WTC11 (cell line): ENCODE results near the gene TNS4. TPM values are rescaled to one million over a fixed set of nuclear protein-coding genes. Genes with fewer than 3 reads are reported as not detected.

Experiments used
- ATAC-seq: fragments of 200-7000 bp; cut with Tn5 transposase; 2 replicates; pipeline ENCODE4 v1.10.0; 2021; ENCODE audit warnings: mild to moderate bottlenecking, moderate library complexity
- CTCF ChIA-PET: fragments of 300-600 bp; sonication (Branson Sonifier 250); formaldehyde crosslinking; loops from one replicate; lab custom pipeline; 2021; ENCODE audit warnings: antibody characterized with exemption; lab: Charles Lee
- POLR2A ChIA-PET: fragments of 350-600 bp; sonication (Branson Sonifier 250); formaldehyde crosslinking; loops from one replicate; lab custom pipeline; 2021; ENCODE audit warnings: antibody characterized with exemption; lab: Charles Lee
- DNase-seq: peaks from one replicate; pipeline ENCODE4 v3.0.0; 2021; ENCODE audit warnings: low spot score
- H3K27ac Mint-ChIP-seq: 2 replicates; pipeline ENCODE4 v1.8.0; 2021; ENCODE audit warnings: mixed read lengths
- H3K27me3 Mint-ChIP-seq: 2 replicates; pipeline ENCODE4 v1.8.0; 2021; ENCODE audit warnings: low read depth, mild to moderate bottlenecking, moderate library complexity, mixed read lengths
- H3K36me3 Mint-ChIP-seq: 2 replicates; pipeline ENCODE4 v1.8.0; 2021; ENCODE audit warnings: mixed read lengths
- H3K4me1 Mint-ChIP-seq: 2 replicates; pipeline ENCODE4 v1.8.0; 2022; ENCODE audit warnings: mixed read lengths
- H3K4me3 Mint-ChIP-seq: 2 replicates; pipeline ENCODE4 v1.8.0; 2021; ENCODE audit warnings: mild to moderate bottlenecking, moderate library complexity, mixed read lengths
- H3K9me3 Mint-ChIP-seq: 2 replicates; pipeline ENCODE4 v1.8.0; 2021; ENCODE audit warnings: mixed read lengths
- CREB1 ChIP-seq: sonication (generic); formaldehyde crosslinking; IDR thresholded peaks from 2 replicates; pipeline ENCODE4 v1.8.0; 2023; ENCODE audit warnings: mild to moderate bottlenecking, missing genetic modification reagents
- CTCF ChIP-seq: fragments of 200-600 bp; IDR thresholded peaks from 2 replicates; pipeline ENCODE4 v1.8.0; 2022; ENCODE audit warnings: antibody characterized with exemption
- ERG ChIP-seq: fragments of 250-450 bp; sonication (Bioruptor Pico); IDR thresholded peaks from 2 replicates; pipeline ENCODE4 v1.8.0; 2021; ENCODE audit warnings: mild to moderate bottlenecking
- FOXP1 ChIP-seq: sonication (generic); formaldehyde crosslinking; IDR thresholded peaks from 2 replicates; pipeline ENCODE4 v1.8.0; 2022; ENCODE audit warnings: missing genetic modification reagents, mild to moderate bottlenecking, moderate library complexity, borderline replicate concordance
- GRHL2 ChIP-seq: fragments of 250-450 bp; sonication (Bioruptor Pico); IDR thresholded peaks from 2 replicates; pipeline ENCODE4 v1.8.0; 2022; ENCODE audit warnings: mild to moderate bottlenecking, moderate library complexity; ENCODE audit not compliant: insufficient replicate concordance, severe bottlenecking
- MLX ChIP-seq: sonication (generic); formaldehyde crosslinking; IDR thresholded peaks from 2 replicates; pipeline ENCODE4 v1.8.1; 2023; ENCODE audit warnings: mild to moderate bottlenecking, missing genetic modification reagents, moderate library complexity
- PREB ChIP-seq: sonication (generic); formaldehyde crosslinking; IDR thresholded peaks from 2 replicates; pipeline ENCODE4 v1.8.1; 2022; ENCODE audit warnings: mild to moderate bottlenecking, missing genetic modification reagents, moderate library complexity, borderline replicate concordance
- ZNF121 ChIP-seq: sonication (generic); formaldehyde crosslinking; IDR thresholded peaks from 2 replicates; pipeline ENCODE4 v1.8.0; 2023; ENCODE audit warnings: missing genetic modification reagents
- ZNF219 ChIP-seq: sonication (generic); formaldehyde crosslinking; IDR thresholded peaks from 2 replicates; pipeline ENCODE4 v1.8.0; 2023; ENCODE audit warnings: missing genetic modification reagents, mild to moderate bottlenecking, borderline replicate concordance
- ZNF317 ChIP-seq: sonication (generic); formaldehyde crosslinking; IDR thresholded peaks from 2 replicates; pipeline ENCODE4 v1.8.1; 2023; ENCODE audit warnings: low read depth, mild to moderate bottlenecking, moderate library complexity, missing genetic modification reagents, borderline replicate concordance
- total RNA-seq: library from RNA; stranded (reverse); gene quantifications from 3 replicates; pipeline ENCODE4 v1.2.3, GENCODE V29; 2021
- TF ChIP-seq, protein P1 (sequence below): fragments of 250-450 bp; sonication (Bioruptor Pico); IDR thresholded peaks from 2 replicates; pipeline ENCODE4 v1.9.0; 2021; ENCODE audit warnings: moderate library complexity, mild to moderate bottlenecking, inconsistent platforms, borderline replicate concordance
- TF ChIP-seq, protein P2 (sequence below): sonication (generic); formaldehyde crosslinking; IDR thresholded peaks from 2 replicates; pipeline ENCODE4 v1.8.1; 2022; ENCODE audit warnings: mild to moderate bottlenecking, moderate library complexity, missing genetic modification reagents
- TF ChIP-seq, protein P3 (sequence below): sonication (generic); formaldehyde crosslinking; IDR thresholded peaks from 2 replicates; pipeline ENCODE4 v1.8.0; 2022; ENCODE audit warnings: missing genetic modification reagents
- TF ChIP-seq, protein P4 (sequence below): sonication (generic); formaldehyde crosslinking; IDR thresholded peaks from 2 replicates; pipeline ENCODE4 v1.8.1; 2023; ENCODE audit warnings: mild to moderate bottlenecking, missing genetic modification reagents, moderate library complexity

The TNS4 gene
- total RNA-seq, 1 experiment from 2014 or later = 0.87 TPM

DNA sequence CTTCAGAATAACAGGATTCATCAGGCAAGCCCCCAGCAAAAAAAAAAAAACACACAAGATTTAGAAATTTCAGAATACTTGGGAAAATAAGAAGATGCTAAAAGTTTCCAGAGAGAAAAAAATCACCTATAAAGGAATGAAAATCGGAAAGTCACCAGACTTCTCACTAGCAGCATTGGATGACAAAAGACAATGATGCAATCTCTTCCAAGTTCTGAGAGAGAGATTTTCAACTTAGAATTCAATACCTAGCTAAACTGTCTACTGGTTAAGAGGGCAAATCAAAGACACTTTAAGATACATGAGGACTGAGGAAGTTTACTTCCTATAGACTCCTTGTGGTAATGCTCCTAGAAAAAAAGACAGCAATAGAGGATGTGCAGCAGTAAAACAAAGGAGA lies 23.9 kb upstream of the TNS4 start:
- H3K27me3 Mint-ChIP-seq = peaks cover 3% of the 10 kb centered on the region
- H3K4me1 Mint-ChIP-seq = peaks cover 3% of the 10 kb centered on the region; the same call in 1 of the 2 replicates
- H3K27ac Mint-ChIP-seq = no peak overlapping the region
- POLR2A ChIA-PET = no interaction called here
- peaks cover 15% of the 10 kb centered on the region for H3K9me3 Mint-ChIP-seq
- peak; percentile 74; the same call in 1 of the 2 replicates for TF ChIP-seq ZNF317
- TF ChIP-seq, protein P1, sequence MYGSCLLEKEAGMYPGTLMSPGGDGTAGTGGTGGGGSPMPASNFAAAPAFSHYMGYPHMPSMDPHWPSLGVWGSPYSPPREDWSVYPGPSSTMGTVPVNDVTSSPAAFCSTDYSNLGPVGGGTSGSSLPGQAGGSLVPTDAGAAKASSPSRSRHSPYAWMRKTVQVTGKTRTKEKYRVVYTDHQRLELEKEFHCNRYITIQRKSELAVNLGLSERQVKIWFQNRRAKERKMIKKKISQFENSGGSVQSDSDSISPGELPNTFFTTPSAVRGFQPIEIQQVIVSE (CRISPR knock-in tag) = no peak
- TF ChIP-seq, all 79 proteins: peak for 1
- ATAC-seq (no peak), DNase-seq (no peak)
- peaks cover 14% of the 10 kb centered on the region for H3K36me3 Mint-ChIP-seq
- CTCF ChIA-PET = interaction anchor here (0.7 to 2.6 kb wide), 3 partner anchors 82 to 167 kb away, joined by 4 to 8 read pairs (median 4); partner anchors contain the start of gene IGFBP4
- no peak overlapping the region for H3K4me3 Mint-ChIP-seq

- POLR2A ChIA-PET = interaction anchor here (1.1 kb wide), 1 partner anchor 9 kb away, joined by 3 read pairs; no protein-coding TSS in a partner anchor
- no peak overlapping the region for H3K4me3 Mint-ChIP-seq
- no peak for TF ChIP-seq GRHL2 (CRISPR knock-in tag)
- no peak for TF ChIP-seq ZNF121 (CRISPR knock-in tag)
- TF ChIP-seq ZNF219 (CRISPR knock-in tag) = no peak
- TF ChIP-seq, protein P2, sequence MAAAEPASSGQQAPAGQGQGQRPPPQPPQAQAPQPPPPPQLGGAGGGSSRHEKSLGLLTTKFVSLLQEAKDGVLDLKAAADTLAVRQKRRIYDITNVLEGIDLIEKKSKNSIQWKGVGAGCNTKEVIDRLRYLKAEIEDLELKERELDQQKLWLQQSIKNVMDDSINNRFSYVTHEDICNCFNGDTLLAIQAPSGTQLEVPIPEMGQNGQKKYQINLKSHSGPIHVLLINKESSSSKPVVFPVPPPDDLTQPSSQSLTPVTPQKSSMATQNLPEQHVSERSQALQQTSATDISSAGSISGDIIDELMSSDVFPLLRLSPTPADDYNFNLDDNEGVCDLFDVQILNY (CRISPR knock-in tag) = no peak
- peaks cover 3% of the 10 kb centered on the region; the same call in 1 of the 2 replicates for H3K4me1 Mint-ChIP-seq
- DNase-seq (peak; percentile 8), ATAC-seq (no peak)
- H3K36me3 Mint-ChIP-seq = peaks cover 14% of the 10 kb centered on the region
- H3K9me3 Mint-ChIP-seq = peaks cover 15% of the 10 kb centered on the region
- H3K27me3 Mint-ChIP-seq = peaks cover 3% of the 10 kb centered on the region
- CTCF ChIA-PET = interaction anchor here (0.8 to 2.7 kb wide), 6 partner anchors 9 to 166 kb away, joined by 3 to 20 read pairs (median 4); partner anchors contain the start of gene IGFBP4
- no peak overlapping the region for H3K27ac Mint-ChIP-seq
Observed at GRCh38 chr17:40524243-40524965, 23.0 kb upstream of the TNS4 start.

GRCh38 chr17:40522961-40523310 lies 21.5 kb upstream of the TNS4 start:
- ChIA-PET CTCF (interaction anchor here (0.7 to 2.7 kb wide), 5 partner anchors 9 to 47 kb away, joined by 3 to 20 read pairs (median 7); no protein-coding TSS in a partner anchor), POLR2A (interaction anchor here (0.8 kb wide), 1 partner anchor 47 kb away, joined by 3 read pairs; no protein-coding TSS in a partner anchor)
- Mint-ChIP-seq H3K4me1 (peaks cover 10% of the 10 kb centered on the region), H3K4me3 (no peak overlapping the region), H3K9me3 (peaks cover 15% of the 10 kb centered on the region), H3K27me3 (peaks cover 3% of the 10 kb centered on the region), H3K27ac (no peak overlapping the region), H3K36me3 (peaks cover 14% of the 10 kb centered on the region)
- ATAC-seq (no peak), DNase-seq (no peak)
- TF ChIP-seq PREB (CRISPR knock-in tag) = no peak
- no peak for TF ChIP-seq MLX (CRISPR knock-in tag)
- TF ChIP-seq, protein P3, sequence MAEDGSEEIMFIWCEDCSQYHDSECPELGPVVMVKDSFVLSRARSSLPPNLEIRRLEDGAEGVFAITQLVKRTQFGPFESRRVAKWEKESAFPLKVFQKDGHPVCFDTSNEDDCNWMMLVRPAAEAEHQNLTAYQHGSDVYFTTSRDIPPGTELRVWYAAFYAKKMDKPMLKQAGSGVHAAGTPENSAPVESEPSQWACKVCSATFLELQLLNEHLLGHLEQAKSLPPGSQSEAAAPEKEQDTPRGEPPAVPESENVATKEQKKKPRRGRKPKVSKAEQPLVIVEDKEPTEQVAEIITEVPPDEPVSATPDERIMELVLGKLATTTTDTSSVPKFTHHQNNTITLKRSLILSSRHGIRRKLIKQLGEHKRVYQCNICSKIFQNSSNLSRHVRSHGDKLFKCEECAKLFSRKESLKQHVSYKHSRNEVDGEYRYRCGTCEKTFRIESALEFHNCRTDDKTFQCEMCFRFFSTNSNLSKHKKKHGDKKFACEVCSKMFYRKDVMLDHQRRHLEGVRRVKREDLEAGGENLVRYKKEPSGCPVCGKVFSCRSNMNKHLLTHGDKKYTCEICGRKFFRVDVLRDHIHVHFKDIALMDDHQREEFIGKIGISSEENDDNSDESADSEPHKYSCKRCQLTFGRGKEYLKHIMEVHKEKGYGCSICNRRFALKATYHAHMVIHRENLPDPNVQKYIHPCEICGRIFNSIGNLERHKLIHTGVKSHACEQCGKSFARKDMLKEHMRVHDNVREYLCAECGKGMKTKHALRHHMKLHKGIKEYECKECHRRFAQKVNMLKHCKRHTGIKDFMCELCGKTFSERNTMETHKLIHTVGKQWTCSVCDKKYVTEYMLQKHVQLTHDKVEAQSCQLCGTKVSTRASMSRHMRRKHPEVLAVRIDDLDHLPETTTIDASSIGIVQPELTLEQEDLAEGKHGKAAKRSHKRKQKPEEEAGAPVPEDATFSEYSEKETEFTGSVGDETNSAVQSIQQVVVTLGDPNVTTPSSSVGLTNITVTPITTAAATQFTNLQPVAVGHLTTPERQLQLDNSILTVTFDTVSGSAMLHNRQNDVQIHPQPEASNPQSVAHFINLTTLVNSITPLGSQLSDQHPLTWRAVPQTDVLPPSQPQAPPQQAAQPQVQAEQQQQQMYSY (CRISPR knock-in tag) = no peak
- TF ChIP-seq ERG = no peak
- no peak for TF ChIP-seq CTCF
- no peak for TF ChIP-seq CREB1 (CRISPR knock-in tag)
- TF ChIP-seq, protein P4, sequence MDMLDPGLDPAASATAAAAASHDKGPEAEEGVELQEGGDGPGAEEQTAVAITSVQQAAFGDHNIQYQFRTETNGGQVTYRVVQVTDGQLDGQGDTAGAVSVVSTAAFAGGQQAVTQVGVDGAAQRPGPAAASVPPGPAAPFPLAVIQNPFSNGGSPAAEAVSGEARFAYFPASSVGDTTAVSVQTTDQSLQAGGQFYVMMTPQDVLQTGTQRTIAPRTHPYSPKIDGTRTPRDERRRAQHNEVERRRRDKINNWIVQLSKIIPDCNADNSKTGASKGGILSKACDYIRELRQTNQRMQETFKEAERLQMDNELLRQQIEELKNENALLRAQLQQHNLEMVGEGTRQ (CRISPR knock-in tag) = no peak
- no peak for TF ChIP-seq FOXP1 (CRISPR knock-in tag)
